B cell (primary cell): ENCODE results near the gene RPL32. TPM values are rescaled to one million over a fixed set of nuclear protein-coding genes. Genes with fewer than 3 reads are reported as not detected.
A peak's percentile ranks its signal among the peaks of the same experiment; 100 is the strongest.

ENCODE experiments used
- ATAC-seq: fragments of 200-7000 bp; cut with Tn5 transposase; one replicate; pipeline ENCODE4 v1.10.0; 2021; ENCODE audit warnings: low read depth, mild to moderate bottlenecking, moderate number of reproducible peaks, moderate library complexity
- CTCF ChIA-PET: fragments of 350-600 bp; sonication (Branson Sonifier 250); formaldehyde crosslinking; loops from one replicate; lab custom pipeline; 2021; ENCODE audit warnings: antibody characterized with exemption, inconsistent platforms; lab: Charles Lee
- POLR2A ChIA-PET: fragments of 350-600 bp; sonication (Branson Sonifier 250); formaldehyde crosslinking; loops from one replicate; lab custom pipeline; 2021; ENCODE audit warnings: antibody characterized with exemption; lab: Charles Lee
- DNase-seq: peaks from one replicate; pipeline ENCODE4 v3.0.0; 2013
- H2AFZ ChIP-seq: 2 replicates; pipeline ENCODE4 v1.6.1; 2012; ENCODE audit warnings: mild to moderate bottlenecking, low read depth, low read length; ENCODE audit not compliant: insufficient read depth, poor library complexity, severe bottlenecking
- H3K27ac ChIP-seq, 2 donors: 1 replicate in 1 of 2; 2 replicates in 1 of 2; pipeline ENCODE4 v1.5.1; 2012 to 2013; ENCODE audit warnings: low read length in 2 of 2, mild to moderate bottlenecking in 2 of 2, moderate library complexity in 1 of 2
- H3K27me3 ChIP-seq, 4 experiments: fragments of 200-600 bp in 1 of 4; sonication (generic) in 1 of 4; replicated peaks in 1 of 4; 1 replicate in 2 of 4; 2 replicates in 2 of 4; pipeline versions ENCODE4 v1.6.1 to v1.7.0; 2013 to 2016; ENCODE audit warnings: low read length in 3 of 4, mild to moderate bottlenecking in 2 of 4, mixed read lengths in 1 of 4, moderate library complexity in 1 of 4; ENCODE audit not compliant: insufficient read depth in 4 of 4, control insufficient read depth in 3 of 4; ENCODE audit errors: control extremely low read depth in 1 of 4
- H3K36me3 ChIP-seq, 2 experiments: replicated peaks in 1 of 2; 1 replicate in 1 of 2; 2 replicates in 1 of 2; pipeline versions ENCODE4 v1.6.1 to v1.7.1; 2013; ENCODE audit warnings: low read length in 1 of 2; ENCODE audit not compliant: insufficient read depth in 2 of 2, control insufficient read depth in 1 of 2; ENCODE audit errors: control extremely low read depth in 1 of 2, extremely low read depth in 1 of 2
- H3K4me1 ChIP-seq, 2 donors: fragments of 200-600 bp in 1 of 2; sonication (generic) in 1 of 2; 1 replicate in 1 of 2; 2 replicates in 1 of 2; pipeline versions ENCODE4 v1.5.1 to v1.6.1; 2013 to 2017; ENCODE audit warnings: low read length in 2 of 2; ENCODE audit not compliant: control insufficient read depth in 2 of 2, insufficient read depth in 2 of 2
- H3K4me2 ChIP-seq: replicated peaks from 2 replicates; pipeline ENCODE3; 2012; ENCODE audit warnings: mild to moderate bottlenecking, low read depth, low read length; ENCODE audit not compliant: poor library complexity, severe bottlenecking
- H3K4me3 ChIP-seq, 5 experiments: fragments of 200-600 bp in 1 of 5; sonication (generic) in 1 of 5; 1 replicate in 3 of 5; 2 replicates in 2 of 5; pipeline versions ENCODE4 v1.5.1 to v1.7.0; 2011 to 2016; ENCODE audit warnings: low read length in 4 of 5, mild to moderate bottlenecking in 4 of 5, low read depth in 2 of 5, control low read depth in 1 of 5, moderate library complexity in 1 of 5; ENCODE audit not compliant: insufficient read depth in 1 of 5; ENCODE audit errors: control extremely low read depth in 1 of 5, extremely low read depth in 1 of 5
- H3K79me2 ChIP-seq: fragments of 200-600 bp; sonication (generic); one replicate; pipeline ENCODE4 v1.6.0; 2016; ENCODE audit warnings: low read length; ENCODE audit not compliant: control insufficient read depth, insufficient read depth
- H3K9ac ChIP-seq: fragments of 200-600 bp; sonication (generic); 2 replicates; pipeline ENCODE4 v1.6.1; 2017; ENCODE audit warnings: mild to moderate bottlenecking, low read length, moderate library complexity
- H3K9me3 ChIP-seq, 3 donors: one replicate each; pipeline versions ENCODE4 v1.6.1 to v1.7.1; 2013; ENCODE audit warnings: low read length in 2 of 3; ENCODE audit not compliant: control insufficient read depth in 2 of 3, insufficient read depth in 1 of 3; ENCODE audit errors: control extremely low read depth in 1 of 3
- H4K20me1 ChIP-seq: 2 replicates; pipeline ENCODE4 v1.6.0; 2012; ENCODE audit warnings: mild to moderate bottlenecking, low read length; ENCODE audit not compliant: insufficient read depth, control insufficient read depth, poor library complexity, severe bottlenecking
- H3K27ac Mint-ChIP-seq: one replicate; pipeline ENCODE4 v1.8.0; 2021; ENCODE audit warnings: mixed read lengths
- H3K27me3 Mint-ChIP-seq: one replicate; pipeline ENCODE4 v1.8.0; 2021; ENCODE audit warnings: mixed read lengths
- H3K4me1 Mint-ChIP-seq: one replicate; pipeline ENCODE4 v1.8.0; 2021; ENCODE audit warnings: mixed read lengths
- H3K4me3 Mint-ChIP-seq: one replicate; pipeline ENCODE4 v1.8.0; 2021; ENCODE audit warnings: mixed read lengths
- H3K9me3 Mint-ChIP-seq: one replicate; pipeline ENCODE4 v1.8.0; 2022; ENCODE audit warnings: mixed read lengths; ENCODE audit not compliant: insufficient read depth
- EZH2 ChIP-seq: IDR thresholded peaks from 2 replicates; pipeline ENCODE4 v1.6.1; 2012; ENCODE audit warnings: borderline replicate concordance, low read depth, mild to moderate bottlenecking, moderate library complexity, low read length; ENCODE audit not compliant: insufficient read depth, poor library complexity, severe bottlenecking
- WGBS: methylation state at CpG from one replicate; pipeline ENCODE4 v1.1.5; 2013; ENCODE audit warnings: missing lambda C conversion rate; ENCODE audit not compliant: insufficient coverage; 5-methylcytosine and 5-hydroxymethylcytosine counted together
- intact Hi-C: fragments of 100-400 bp; cut with micrococcal nuclease; formaldehyde crosslinking; loops from one replicate; pipeline ENCODE4 v1.10.0; 2022
- polyA plus RNA-seq: library from polyadenylated mRNA; depleted of rRNA; stranded (reverse); fragments of >200 nt; gene quantifications from 2 replicates; pipeline ENCODE4 v1.2.3, GENCODE V29; 2012
- total RNA-seq, 2 donors: library from RNA; stranded (reverse); fragments of 120-200 nt in 1 of 2; gene quantifications; 1 replicate in 1 of 2; 2 replicates in 1 of 2; pipeline versions ENCODE4 v1.2.3 to v1.2.4, GENCODE V29; 2013 to 2022
- TF ChIP-seq, protein P1 (sequence below): fragments of 200-600 bp; IDR thresholded peaks from one replicate; pipeline ENCODE4 v1.8.0; 2022; ENCODE audit warnings: antibody characterized with exemption, mild to moderate bottlenecking

The RPL32 gene
- total and polyA plus RNA-seq, 2 donors (not counting 1 experiment from before 2014, with no cell fraction given): 2,160 to 2,756 TPM

DNA sequence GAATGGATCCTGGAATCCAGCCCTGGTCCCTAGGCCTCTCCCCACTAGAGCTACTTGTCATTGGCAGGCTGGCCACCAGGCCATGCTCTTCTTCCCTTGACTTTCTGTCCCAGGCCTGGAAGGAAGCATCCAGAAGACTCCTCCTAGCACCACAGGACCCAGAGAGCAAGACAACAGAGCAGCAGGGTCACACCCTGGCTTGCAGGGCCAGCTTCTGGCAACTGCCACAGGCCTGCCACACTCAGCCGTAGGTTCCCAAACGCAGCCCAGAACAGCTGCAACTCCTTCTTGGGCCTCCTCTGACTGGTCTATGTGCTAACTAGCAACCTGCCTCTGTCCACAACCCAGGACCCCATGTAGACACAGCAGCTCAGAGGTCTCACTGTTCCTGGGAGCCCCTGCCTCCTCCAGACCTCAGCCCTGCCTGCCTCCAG lies 36.8 kb upstream of the RPL32 start:
- Histone ChIP-seq H3K4me2 (no peak overlapping the region), H3K4me1 (peaks cover 17 to 23% of the 10 kb centered on the region in 2 donors), H3K27me3 (peaks cover 0 to 21% (median 4%) of the 10 kb centered on the region in 4 experiments), H3K79me2 (no peaks in the 10 kb centered on the region), H3K27ac (no peak overlapping the region), H3K4me3 (no peak overlapping the region), H4K20me1 (no peaks in the 10 kb centered on the region), H3K9me3 (peaks cover 0 to 10% (median 0%) of the 10 kb centered on the region in 3 donors), H2AFZ (no peak overlapping the region), H3K9ac (no peak overlapping the region), H3K36me3 (no peaks in the 10 kb centered on the region)
- ChIA-PET CTCF (interaction anchor here (0.9 to 2.6 kb wide), 3 partner anchors 8 to 13 kb away, joined by 3 to 12 read pairs (median 10); no protein-coding TSS in a partner anchor), POLR2A (no interaction called here)
- Mint-ChIP-seq H3K9me3 (no peaks in the 10 kb centered on the region), H3K4me1 (peaks cover 20% of the 10 kb centered on the region), H3K4me3 (no peak overlapping the region), H3K27ac (no peak overlapping the region), H3K27me3 (peaks cover 7% of the 10 kb centered on the region)
- intact Hi-C loops: no loop called here
- TF ChIP-seq, protein P1, sequence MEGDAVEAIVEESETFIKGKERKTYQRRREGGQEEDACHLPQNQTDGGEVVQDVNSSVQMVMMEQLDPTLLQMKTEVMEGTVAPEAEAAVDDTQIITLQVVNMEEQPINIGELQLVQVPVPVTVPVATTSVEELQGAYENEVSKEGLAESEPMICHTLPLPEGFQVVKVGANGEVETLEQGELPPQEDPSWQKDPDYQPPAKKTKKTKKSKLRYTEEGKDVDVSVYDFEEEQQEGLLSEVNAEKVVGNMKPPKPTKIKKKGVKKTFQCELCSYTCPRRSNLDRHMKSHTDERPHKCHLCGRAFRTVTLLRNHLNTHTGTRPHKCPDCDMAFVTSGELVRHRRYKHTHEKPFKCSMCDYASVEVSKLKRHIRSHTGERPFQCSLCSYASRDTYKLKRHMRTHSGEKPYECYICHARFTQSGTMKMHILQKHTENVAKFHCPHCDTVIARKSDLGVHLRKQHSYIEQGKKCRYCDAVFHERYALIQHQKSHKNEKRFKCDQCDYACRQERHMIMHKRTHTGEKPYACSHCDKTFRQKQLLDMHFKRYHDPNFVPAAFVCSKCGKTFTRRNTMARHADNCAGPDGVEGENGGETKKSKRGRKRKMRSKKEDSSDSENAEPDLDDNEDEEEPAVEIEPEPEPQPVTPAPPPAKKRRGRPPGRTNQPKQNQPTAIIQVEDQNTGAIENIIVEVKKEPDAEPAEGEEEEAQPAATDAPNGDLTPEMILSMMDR: no peak
- no peak for TF ChIP-seq EZH2
- DNase-seq (no peak), ATAC-seq (no peak)
- 96% methylated on average over 2 of the region's 2 CpGs for WGBS

DNA sequence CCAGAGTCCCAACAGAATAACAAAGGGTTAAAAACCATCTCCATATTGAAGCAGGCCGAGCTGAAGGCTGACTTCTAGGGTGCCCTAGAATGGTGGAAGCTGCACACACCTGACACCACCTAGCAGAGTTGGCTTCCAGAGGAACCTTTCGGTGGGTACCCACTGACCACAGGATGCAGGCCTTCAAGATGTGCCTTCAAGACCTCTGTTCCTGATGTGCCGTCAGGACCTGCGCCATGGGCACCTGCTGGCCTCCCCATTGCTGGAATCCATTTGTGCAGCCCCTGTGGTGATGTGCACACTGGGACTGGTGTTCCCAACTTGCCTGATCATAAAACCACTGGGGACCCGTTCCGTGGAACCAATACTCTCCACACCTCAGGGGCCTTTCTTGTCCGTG lies 35.7 kb upstream of the RPL32 start:
- ATAC-seq (no peak), DNase-seq (no peak)
- Histone ChIP-seq H4K20me1 (no peaks in the 10 kb centered on the region), H3K9ac (no peak overlapping the region), H3K4me2 (no peak overlapping the region), H3K9me3 (peaks cover 0 to 6% (median 0%) of the 10 kb centered on the region in 3 donors), H2AFZ (no peak overlapping the region), H3K36me3 (no peaks in the 10 kb centered on the region), H3K79me2 (no peaks in the 10 kb centered on the region), H3K27me3 (peaks cover 0 to 24% (median 4%) of the 10 kb centered on the region in 4 experiments), H3K27ac (no peak overlapping the region), H3K4me1 (peaks cover 10 to 15% of the 10 kb centered on the region in 2 donors), H3K4me3 (no peak overlapping the region)
- H3K27ac Mint-ChIP-seq: no peak overlapping the region
- 98% methylated on average over 7 of the region's 7 CpGs for WGBS
- peaks cover 16% of the 10 kb centered on the region for H3K4me1 Mint-ChIP-seq
- H3K9me3 Mint-ChIP-seq: no peaks in the 10 kb centered on the region
- TF ChIP-seq, protein P1: no peak
- no peak for TF ChIP-seq EZH2
- intact Hi-C loops: no loop called here
- peaks cover 7% of the 10 kb centered on the region for H3K27me3 Mint-ChIP-seq
- POLR2A ChIA-PET: interaction anchor here (0.7 kb wide), 1 partner anchor 14 kb away, joined by 3 read pairs; no protein-coding TSS in a partner anchor
- CTCF ChIA-PET: interaction anchor here (1.0 to 1.7 kb wide), 4 partner anchors 9 to 14 kb away, joined by 3 to 10 read pairs (median 4); no protein-coding TSS in a partner anchor
- H3K4me3 Mint-ChIP-seq: peak overlapping the region; percentile 56
